Measurements from ENCODE around the gene GRM8. TPM values are rescaled to one million over a fixed set of nuclear protein-coding genes. Genes with fewer than 3 reads are reported as not detected.

The GRM8 gene
- total and polyA plus RNA-seq, 10 of the 15 experiments (the other 5 are each of a cell fraction or from before 2014, with no cell fraction given) = 0.33 to 7.1 (median 0.45) TPM; not detected in 2

- ATAC-seq = peak; percentile 57
- ChIA-PET POLR2A (no interaction called here), RAD21 (ENCODE audit: unreplicated experiment) (interaction anchor here (1.3 kb wide), 1 partner anchor 32 kb away, joined by 3 read pairs; no protein-coding TSS in a partner anchor), SMC1A (ENCODE audit: uncharacterized antibody, unreplicated experiment) (interaction anchor here (0.7 kb wide), 1 partner anchor 975 kb away, joined by 3 read pairs; no protein-coding TSS in a partner anchor), CTCF (no interaction called here)
- H3K27me3 ChIP-seq (replicated peaks in 1 of 2; ENCODE audit: control insufficient read depth in 2 of 2, insufficient read depth in 2 of 2, low read length in 1 of 2) = no peaks in the 10 kb centered on the region
- H3K4me1 ChIP-seq (ENCODE audit: control insufficient read depth, insufficient read depth, low read length) = peaks cover 16% of the 10 kb centered on the region
- H3K4me2 ChIP-seq (ENCODE audit: control insufficient read depth, insufficient read depth) = no peak overlapping the region
- WGBS (ENCODE audit: insufficient coverage, insufficient replicate concordance, low lambda C conversion rate, missing lambda C conversion rate) = 100% methylated on average over 1 of the region's 1 CpG
- no peak overlapping the region for H3K4me3 ChIP-seq
- in situ Hi-C loops (cut with MboI) = no loop called here
- DNase-seq (ENCODE audit: low read depth, low spot score) = no peak
- no peaks in the 10 kb centered on the region for H3K79me2 ChIP-seq (ENCODE audit: control insufficient read depth, insufficient read depth, low read length)
- H3K36me3 ChIP-seq (ENCODE audit: control insufficient read depth in 2 of 2, insufficient read depth in 2 of 2, low read length in 1 of 2) = no peaks in the 10 kb centered on the region
- intact Hi-C loops (cut with micrococcal nuclease; ENCODE audit: unreplicated experiment) = no loop called here
- FAIRE-seq = no peak
- H3K9me3 ChIP-seq (replicated peaks; ENCODE audit: control insufficient read depth, insufficient read depth, low read length) = peaks cover 7% of the 10 kb centered on the region; the same call in 2 of the 3 replicates
- no peak overlapping the region for H3K9ac ChIP-seq (ENCODE audit: control insufficient read depth, insufficient read depth, low read length)
- H3K27ac ChIP-seq (ENCODE audit: control insufficient read depth, insufficient read depth) = no peak overlapping the region
- no peak overlapping the region for H2AFZ ChIP-seq (ENCODE audit: control insufficient read depth, low read depth, low read length)
- no peaks in the 10 kb centered on the region for H4K20me1 ChIP-seq (ENCODE audit: control insufficient read depth, insufficient read depth)
- peak; percentile 76 for TF ChIP-seq ATF7 (IDR thresholded peaks at IDR 0.05; ENCODE audit: low read depth)
- peak; percentile 86 for TF ChIP-seq ZBTB40 (IDR thresholded peaks at IDR 0.05; ENCODE audit: borderline replicate concordance)
- no peak for TF ChIP-seq ZSCAN29 (IDR thresholded peaks at IDR 0.05)
- TF ChIP-seq NR2C1 (IDR thresholded peaks at IDR 0.05) = no peak
- peak; percentile 50; the same call in 1 of the 2 replicates for TF ChIP-seq ZNF384 (IDR thresholded peaks at IDR 0.05; ENCODE audit: borderline replicate concordance, low read depth, low read length)
- TF ChIP-seq ETV6 (conservative IDR thresholded peaks at IDR 0.05 in 1 of 2, IDR thresholded peaks at IDR 0.05 in 1 of 2; ENCODE audit: borderline replicate concordance in 1 of 2, low read depth in 1 of 2) = 0 out of 4 replicates have a peak, but pooled peaks of 1 of the 2 experiments have one; percentile 21
- no peak for TF ChIP-seq HDAC2 (IDR thresholded peaks at IDR 0.05)
- TF ChIP-seq SREBF1 (IDR thresholded peaks at IDR 0.05; ENCODE audit: low read length) = no peak
- peak; percentile 69 for TF ChIP-seq JUNB (IDR thresholded peaks at IDR 0.05)
- TF ChIP-seq ESRRA (IDR thresholded peaks at IDR 0.05; ENCODE audit: low read length) = no peak
- BruUV-seq (replicated peaks) = no TSS peak
These were observed 808.8 kb downstream of the GRM8 start for GRCh38 chr7:126443951-126444350.

Data from GM12878 (cell line).